GM23338 (cell line): ENCODE data around the gene ATG9B. TPM values are rescaled to one million over a fixed set of nuclear protein-coding genes. Genes with fewer than 3 reads are reported as not detected.

ENCODE experiments used
- ATAC-seq: fragments of 200-7000 bp; cut with Tn5 transposase; 3 replicates; pipeline ENCODE4 v1.9.1; 2020
- DNase-seq: peaks from one replicate; pipeline ENCODE4 v3.0.0-alpha.2; 2015; ENCODE audit warnings: low spot score
- H2AFZ ChIP-seq: fragments of 200-600 bp; sonication (generic); 2 replicates; pipeline ENCODE4 v1.8.0; 2016; ENCODE audit warnings: antibody characterized with exemption, mild to moderate bottlenecking, moderate library complexity
- H3F3A ChIP-seq: fragments of 200-600 bp; sonication (generic); replicated peaks from 2 replicates; pipeline ENCODE4 v1.8.0; 2017; ENCODE audit warnings: antibody characterized with exemption, mixed run types, low read depth
- H3K27ac ChIP-seq: fragments of 200-600 bp; sonication (generic); 2 replicates; pipeline ENCODE4 v1.6.1; 2016; ENCODE audit warnings: low read depth
- H3K27me3 ChIP-seq: fragments of 200-600 bp; sonication (generic); 2 replicates; pipeline ENCODE4 v1.8.0; 2016; ENCODE audit warnings: mild to moderate bottlenecking, mixed run types, moderate library complexity; ENCODE audit not compliant: insufficient read depth
- H3K36me3 ChIP-seq: fragments of 200-600 bp; sonication (generic); 2 replicates; pipeline ENCODE4 v1.8.0; 2016; ENCODE audit warnings: mild to moderate bottlenecking; ENCODE audit not compliant: insufficient read depth
- H3K4me1 ChIP-seq: fragments of 200-600 bp; sonication (generic); 2 replicates; pipeline ENCODE4 v1.8.0; 2016; ENCODE audit warnings: mild to moderate bottlenecking, moderate library complexity; ENCODE audit not compliant: insufficient read depth
- H3K4me2 ChIP-seq: fragments of 200-600 bp; sonication (generic); 2 replicates; pipeline ENCODE4 v1.7.1; 2017; ENCODE audit warnings: mixed run types
- H3K4me3 ChIP-seq: fragments of 200-600 bp; sonication (generic); 2 replicates; pipeline ENCODE4 v1.6.1; 2016; ENCODE audit warnings: mixed run types
- H3K79me2 ChIP-seq: fragments of 200-600 bp; sonication (generic); replicated peaks from 2 replicates; pipeline ENCODE4 v1.8.0; 2017; ENCODE audit warnings: mild to moderate bottlenecking; ENCODE audit not compliant: insufficient read depth
- H3K9me2 ChIP-seq: fragments of 200-600 bp; sonication (generic); 2 replicates; pipeline ENCODE4 v1.8.0; 2017; ENCODE audit not compliant: insufficient read depth
- H4K20me1 ChIP-seq: fragments of 200-600 bp; sonication (generic); replicated peaks from 2 replicates; pipeline ENCODE4 v1.8.0; 2017; ENCODE audit warnings: mild to moderate bottlenecking; ENCODE audit not compliant: insufficient read depth
- H3K27ac Mint-ChIP-seq: 2 replicates; pipeline ENCODE4 v1.8.0; 2020; ENCODE audit warnings: inconsistent platforms, mild to moderate bottlenecking, moderate library complexity, mixed read lengths
- H3K27me3 Mint-ChIP-seq: 3 replicates; pipeline ENCODE4 v1.8.0; 2022; ENCODE audit warnings: low read depth, mild to moderate bottlenecking, moderate library complexity, mixed read lengths, inconsistent platforms; ENCODE audit not compliant: insufficient read depth, poor library complexity
- H3K36me3 Mint-ChIP-seq: 3 replicates; pipeline ENCODE4 v1.8.0; 2021; ENCODE audit warnings: low read depth, mild to moderate bottlenecking, inconsistent platforms, moderate library complexity, mixed read lengths
- H3K4me1 Mint-ChIP-seq: 3 replicates; pipeline ENCODE4 v1.8.0; 2020; ENCODE audit warnings: mild to moderate bottlenecking, inconsistent platforms, mixed read lengths
- H3K4me3 Mint-ChIP-seq: 3 replicates; pipeline ENCODE4 v1.8.0; 2021; ENCODE audit warnings: moderate library complexity, mild to moderate bottlenecking, inconsistent platforms, mixed read lengths
- H3K9me3 Mint-ChIP-seq: 3 replicates; pipeline ENCODE4 v1.8.0; 2020; ENCODE audit warnings: moderate library complexity, mild to moderate bottlenecking, inconsistent platforms, mixed read lengths
- CREB1 ChIP-seq: fragments of 250-450 bp; sonication (Bioruptor Pico); IDR thresholded peaks from 2 replicates; pipeline ENCODE4 v1.5.0; 2020; ENCODE audit warnings: low read depth, mild to moderate bottlenecking, moderate library complexity
- EZH2 ChIP-seq: fragments of 200-600 bp; sonication (generic); IDR thresholded peaks from one replicate; pipeline ENCODE4 v1.8.0; 2017; ENCODE audit warnings: antibody characterized with exemption, mild to moderate bottlenecking, low read depth; ENCODE audit not compliant: unreplicated experiment
- EZH2phosphoT487 ChIP-seq: fragments of 200-600 bp; sonication (generic); IDR thresholded peaks from one replicate; pipeline ENCODE4 v1.8.1; 2018; ENCODE audit warnings: antibody characterized with exemption; ENCODE audit not compliant: unreplicated experiment
- JUNB ChIP-seq: IDR thresholded peaks from one replicate; pipeline ENCODE4 v1.6.1; 2016; ENCODE audit warnings: antibody characterized with exemption; ENCODE audit not compliant: unreplicated experiment
- POLR2AphosphoS5 ChIP-seq: IDR thresholded peaks from 2 replicates; pipeline ENCODE4 v1.6.1; 2016; ENCODE audit warnings: antibody characterized with exemption, low read depth
- STAT1 ChIP-seq: IDR thresholded peaks from one replicate; pipeline ENCODE4 v1.6.1; 2016; ENCODE audit warnings: antibody characterized with exemption; ENCODE audit not compliant: unreplicated experiment
- ZNF114 ChIP-seq: fragments of 250-450 bp; sonication (Bioruptor Pico); IDR thresholded peaks from 2 replicates; pipeline ENCODE4 v1.5.0; 2020; ENCODE audit warnings: mild to moderate bottlenecking, moderate library complexity
- polyA plus RNA-seq: library from polyadenylated mRNA; unstranded; fragments of >200 nt; fragmentation: Nextera tagmentation; extraction: Ambion mirVana; gene quantifications from 2 replicates; pipeline ENCODE4 v1.2.1, GENCODE V29; 2016
- total RNA-seq: library from RNA; depleted of rRNA; stranded (reverse); fragments of >200 nt; shearing (Covaris generic); gene quantifications from 2 replicates; pipeline ENCODE4 v1.2.3, GENCODE V29; 2014
- TF ChIP-seq, protein P1 (sequence below): fragments of 250-450 bp; sonication (Bioruptor Pico); IDR thresholded peaks from 2 replicates; pipeline ENCODE4 v1.5.0; 2020; ENCODE audit warnings: mild to moderate bottlenecking, moderate library complexity

The ATG9B gene
- total and polyA plus RNA-seq, 2 experiments from 2014 or later, result 1.2 to 3.4 TPM

DNA sequence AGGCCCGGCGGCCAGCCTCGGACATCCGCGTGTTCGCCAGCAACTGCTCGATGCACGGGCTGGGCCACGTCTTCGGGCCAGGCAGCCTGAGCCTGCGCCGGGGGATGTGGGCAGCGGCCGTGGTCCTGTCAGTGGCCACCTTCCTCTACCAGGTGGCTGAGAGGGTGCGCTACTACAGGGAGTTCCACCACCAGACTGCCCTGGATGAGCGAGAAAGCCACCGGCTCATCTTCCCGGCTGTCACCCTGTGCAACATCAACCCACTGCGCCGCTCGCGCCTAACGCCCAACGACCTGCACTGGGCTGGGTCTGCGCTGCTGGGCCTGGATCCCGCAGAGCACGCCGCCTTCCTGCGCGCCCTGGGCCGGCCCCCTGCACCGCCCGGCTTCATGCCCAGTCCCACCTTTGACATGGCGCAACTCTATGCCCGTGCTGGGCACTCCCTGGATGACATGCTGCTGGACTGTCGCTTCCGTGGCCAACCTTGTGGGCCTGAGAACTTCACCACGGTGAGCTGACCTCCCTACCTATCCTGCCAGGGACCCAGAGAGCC is 24.7 kb upstream of the ATG9B start:
- Mint-ChIP-seq H3K9me3 (no peaks in the 10 kb centered on the region), H3K27ac (no peak overlapping the region), H3K36me3 (no peaks in the 10 kb centered on the region), H3K4me1 (peaks cover 9% of the 10 kb centered on the region), H3K4me3 (no peak overlapping the region), H3K27me3 (peaks cover 26% of the 10 kb centered on the region)
- TF ChIP-seq CREB1 (CRISPR knock-in tag) (no peak), EZH2phosphoT487 (no peak), JUNB (no peak), ZNF114 (CRISPR knock-in tag) (no peak), EZH2 (no peak), POLR2AphosphoS5 (no peak), STAT1 (no peak)
- TF ChIP-seq, protein P1, sequence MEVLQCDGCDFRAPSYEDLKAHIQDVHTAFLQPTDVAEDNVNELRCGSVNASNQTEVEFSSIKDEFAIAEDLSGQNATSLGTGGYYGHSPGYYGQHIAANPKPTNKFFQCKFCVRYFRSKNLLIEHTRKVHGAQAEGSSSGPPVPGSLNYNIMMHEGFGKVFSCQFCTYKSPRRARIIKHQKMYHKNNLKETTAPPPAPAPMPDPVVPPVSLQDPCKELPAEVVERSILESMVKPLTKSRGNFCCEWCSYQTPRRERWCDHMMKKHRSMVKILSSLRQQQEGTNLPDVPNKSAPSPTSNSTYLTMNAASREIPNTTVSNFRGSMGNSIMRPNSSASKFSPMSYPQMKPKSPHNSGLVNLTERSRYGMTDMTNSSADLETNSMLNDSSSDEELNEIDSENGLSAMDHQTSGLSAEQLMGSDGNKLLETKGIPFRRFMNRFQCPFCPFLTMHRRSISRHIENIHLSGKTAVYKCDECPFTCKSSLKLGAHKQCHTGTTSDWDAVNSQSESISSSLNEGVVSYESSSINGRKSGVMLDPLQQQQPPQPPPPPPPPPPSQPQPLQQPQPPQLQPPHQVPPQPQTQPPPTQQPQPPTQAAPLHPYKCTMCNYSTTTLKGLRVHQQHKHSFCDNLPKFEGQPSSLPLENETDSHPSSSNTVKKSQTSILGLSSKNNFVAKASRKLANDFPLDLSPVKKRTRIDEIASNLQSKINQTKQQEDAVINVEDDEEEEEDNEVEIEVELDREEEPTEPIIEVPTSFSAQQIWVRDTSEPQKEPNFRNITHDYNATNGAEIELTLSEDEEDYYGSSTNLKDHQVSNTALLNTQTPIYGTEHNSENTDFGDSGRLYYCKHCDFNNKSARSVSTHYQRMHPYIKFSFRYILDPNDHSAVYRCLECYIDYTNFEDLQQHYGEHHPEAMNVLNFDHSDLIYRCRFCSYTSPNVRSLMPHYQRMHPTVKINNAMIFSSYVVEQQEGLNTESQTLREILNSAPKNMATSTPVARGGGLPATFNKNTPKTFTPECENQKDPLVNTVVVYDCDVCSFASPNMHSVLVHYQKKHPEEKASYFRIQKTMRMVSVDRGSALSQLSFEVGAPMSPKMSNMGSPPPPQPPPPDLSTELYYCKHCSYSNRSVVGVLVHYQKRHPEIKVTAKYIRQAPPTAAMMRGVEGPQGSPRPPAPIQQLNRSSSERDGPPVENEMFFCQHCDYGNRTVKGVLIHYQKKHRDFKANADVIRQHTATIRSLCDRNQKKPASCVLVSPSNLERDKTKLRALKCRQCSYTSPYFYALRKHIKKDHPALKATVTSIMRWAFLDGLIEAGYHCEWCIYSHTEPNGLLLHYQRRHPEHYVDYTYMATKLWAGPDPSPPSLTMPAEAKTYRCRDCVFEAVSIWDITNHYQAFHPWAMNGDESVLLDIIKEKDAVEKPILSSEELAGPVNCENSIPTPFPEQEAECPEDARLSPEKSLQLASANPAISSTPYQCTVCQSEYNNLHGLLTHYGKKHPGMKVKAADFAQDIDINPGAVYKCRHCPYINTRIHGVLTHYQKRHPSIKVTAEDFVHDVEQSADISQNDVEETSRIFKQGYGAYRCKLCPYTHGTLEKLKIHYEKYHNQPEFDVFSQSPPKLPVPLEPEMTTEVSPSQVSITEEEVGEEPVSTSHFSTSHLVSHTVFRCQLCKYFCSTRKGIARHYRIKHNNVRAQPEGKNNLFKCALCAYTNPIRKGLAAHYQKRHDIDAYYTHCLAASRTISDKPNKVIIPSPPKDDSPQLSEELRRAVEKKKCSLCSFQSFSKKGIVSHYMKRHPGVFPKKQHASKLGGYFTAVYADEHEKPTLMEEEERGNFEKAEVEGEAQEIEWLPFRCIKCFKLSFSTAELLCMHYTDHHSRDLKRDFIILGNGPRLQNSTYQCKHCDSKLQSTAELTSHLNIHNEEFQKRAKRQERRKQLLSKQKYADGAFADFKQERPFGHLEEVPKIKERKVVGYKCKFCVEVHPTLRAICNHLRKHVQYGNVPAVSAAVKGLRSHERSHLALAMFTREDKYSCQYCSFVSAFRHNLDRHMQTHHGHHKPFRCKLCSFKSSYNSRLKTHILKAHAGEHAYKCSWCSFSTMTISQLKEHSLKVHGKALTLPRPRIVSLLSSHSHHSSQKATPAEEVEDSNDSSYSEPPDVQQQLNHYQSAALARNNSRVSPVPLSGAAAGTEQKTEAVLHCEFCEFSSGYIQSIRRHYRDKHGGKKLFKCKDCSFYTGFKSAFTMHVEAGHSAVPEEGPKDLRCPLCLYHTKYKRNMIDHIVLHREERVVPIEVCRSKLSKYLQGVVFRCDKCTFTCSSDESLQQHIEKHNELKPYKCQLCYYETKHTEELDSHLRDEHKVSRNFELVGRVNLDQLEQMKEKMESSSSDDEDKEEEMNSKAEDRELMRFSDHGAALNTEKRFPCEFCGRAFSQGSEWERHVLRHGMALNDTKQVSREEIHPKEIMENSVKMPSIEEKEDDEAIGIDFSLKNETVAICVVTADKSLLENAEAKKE, result no peak
- Histone ChIP-seq H3K4me3 (no peak overlapping the region), H4K20me1 (no peaks in the 10 kb centered on the region), H3K4me1 (no peaks in the 10 kb centered on the region), H3K27ac (no peak overlapping the region), H2AFZ (no peak overlapping the region), H3K36me3 (no peaks in the 10 kb centered on the region), H3K9me2 (no peaks in the 10 kb centered on the region), H3F3A (no peaks in the 10 kb centered on the region), H3K4me2 (no peak overlapping the region), H3K27me3 (peaks cover 22% of the 10 kb centered on the region), H3K79me2 (no peaks in the 10 kb centered on the region)
- DNase-seq (no peak), ATAC-seq (no peak)
